Measurements from ENCODE around the gene CFAP46.

DNA sequence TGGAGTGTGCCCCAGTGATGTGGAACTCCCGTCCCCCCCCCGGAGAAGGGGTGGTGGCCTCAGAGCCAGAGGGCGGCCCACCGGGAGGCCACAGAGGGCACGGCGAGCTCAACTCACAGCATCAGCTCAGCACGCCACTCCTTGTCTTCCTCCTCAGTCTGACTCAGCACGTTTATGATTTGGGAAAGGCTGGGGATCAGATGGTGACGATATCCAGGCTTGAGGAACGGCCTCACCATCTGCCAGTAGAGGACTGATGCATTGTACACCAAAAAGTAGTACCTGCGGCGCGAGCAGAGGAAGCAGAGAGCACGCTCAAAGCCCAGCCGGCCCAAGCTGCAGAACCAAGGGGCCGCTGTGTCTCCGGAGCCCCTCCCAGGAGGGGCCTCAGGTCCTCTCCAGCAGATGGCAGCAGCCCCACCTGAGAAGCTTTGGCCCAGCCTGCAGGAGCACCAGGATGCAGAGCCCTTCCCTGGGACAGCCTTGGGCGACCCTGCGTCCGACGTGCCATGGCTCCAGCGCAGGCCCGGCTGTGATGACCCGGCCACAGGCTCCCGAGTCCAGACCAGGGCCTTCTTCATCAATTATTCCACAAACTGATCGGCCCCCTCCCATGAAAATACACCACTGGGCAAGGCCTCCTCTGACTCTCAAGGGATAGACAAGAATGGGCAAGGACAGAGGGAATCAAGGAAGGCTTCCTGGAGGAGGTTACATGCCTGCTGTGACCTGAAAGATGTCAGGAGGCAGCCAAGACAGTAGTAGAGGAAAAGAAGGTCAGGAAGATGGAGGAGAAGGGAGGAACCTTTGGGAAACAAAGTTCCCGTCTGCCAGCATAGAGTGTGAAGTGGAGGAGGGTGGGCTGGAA, 3.7 kb downstream of the CFAP46 start:
- TF ChIP-seq, protein P1, sequence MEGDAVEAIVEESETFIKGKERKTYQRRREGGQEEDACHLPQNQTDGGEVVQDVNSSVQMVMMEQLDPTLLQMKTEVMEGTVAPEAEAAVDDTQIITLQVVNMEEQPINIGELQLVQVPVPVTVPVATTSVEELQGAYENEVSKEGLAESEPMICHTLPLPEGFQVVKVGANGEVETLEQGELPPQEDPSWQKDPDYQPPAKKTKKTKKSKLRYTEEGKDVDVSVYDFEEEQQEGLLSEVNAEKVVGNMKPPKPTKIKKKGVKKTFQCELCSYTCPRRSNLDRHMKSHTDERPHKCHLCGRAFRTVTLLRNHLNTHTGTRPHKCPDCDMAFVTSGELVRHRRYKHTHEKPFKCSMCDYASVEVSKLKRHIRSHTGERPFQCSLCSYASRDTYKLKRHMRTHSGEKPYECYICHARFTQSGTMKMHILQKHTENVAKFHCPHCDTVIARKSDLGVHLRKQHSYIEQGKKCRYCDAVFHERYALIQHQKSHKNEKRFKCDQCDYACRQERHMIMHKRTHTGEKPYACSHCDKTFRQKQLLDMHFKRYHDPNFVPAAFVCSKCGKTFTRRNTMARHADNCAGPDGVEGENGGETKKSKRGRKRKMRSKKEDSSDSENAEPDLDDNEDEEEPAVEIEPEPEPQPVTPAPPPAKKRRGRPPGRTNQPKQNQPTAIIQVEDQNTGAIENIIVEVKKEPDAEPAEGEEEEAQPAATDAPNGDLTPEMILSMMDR (IDR thresholded peaks at IDR 0.05): peak; percentile 33
- TF ChIP-seq EZH2 (IDR thresholded peaks at IDR 0.05; ENCODE audit: borderline replicate concordance, insufficient read depth, low read depth, low read length, poor library complexity, severe bottlenecking): no peak
